NCI-H2227 (cell line): ENCODE results near the gene SLC2A5.

ENCODE experiments used
- DNase-seq: peaks from one replicate; lab custom pipeline; 2025; ENCODE audit not compliant: unreplicated experiment; lab: John Stamatoyannopoulos, UW

SLC2A5 gene

GRCh38 chr1:9093581-9093980, 24.1 kb upstream of the SLC2A5 start:
- DNase-seq, result no peak

GRCh38 chr1:9093091-9093490, 23.7 kb upstream of the SLC2A5 start:
- no peak for DNase-seq

GRCh38 chr1:9088807-9089206, 19.4 kb upstream of the SLC2A5 start:
- DNase-seq, result no peak

GRCh38 chr1:9087411-9088125, 18.1 kb upstream of the SLC2A5 start:
- DNase-seq, result no peak

GRCh38 chr1:9086796-9087195, 17.4 kb upstream of the SLC2A5 start:
- DNase-seq, result no peak

GRCh38 chr1:9086045-9086444, 16.6 kb upstream of the SLC2A5 start:
- DNase-seq, result no peak

DNA sequence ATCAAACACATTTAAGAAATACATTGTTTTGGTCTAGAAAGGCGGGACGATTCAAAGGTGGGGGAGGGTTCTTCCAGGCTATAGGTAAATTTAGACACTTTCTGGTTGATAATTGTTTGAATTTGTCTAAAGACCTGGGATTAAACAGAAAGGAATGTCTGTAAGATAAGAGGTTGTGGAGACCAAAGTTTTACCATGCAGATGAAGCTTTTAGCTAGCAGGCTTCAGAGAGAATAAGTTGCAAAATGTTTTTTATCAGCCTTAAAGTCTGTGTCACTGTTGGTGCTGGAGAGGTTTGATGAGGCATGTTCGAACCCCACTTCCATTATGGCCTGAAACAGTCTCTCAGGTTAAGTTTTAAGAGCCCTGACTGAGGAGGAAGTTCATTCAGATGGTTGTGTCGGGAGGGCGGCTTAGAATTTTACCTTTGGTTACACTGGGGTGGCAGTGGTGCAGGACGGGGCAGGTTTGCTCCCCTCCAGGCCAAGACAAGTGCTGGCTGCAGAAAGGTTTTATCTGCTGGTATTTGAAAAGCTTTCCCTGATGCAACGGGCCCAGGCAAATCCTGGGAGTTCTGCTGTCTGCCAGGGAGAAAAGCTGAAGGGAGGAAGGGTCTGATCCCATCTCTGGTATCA, 16.0 kb upstream of the SLC2A5 start:
- DNase-seq, result no peak

DNA sequence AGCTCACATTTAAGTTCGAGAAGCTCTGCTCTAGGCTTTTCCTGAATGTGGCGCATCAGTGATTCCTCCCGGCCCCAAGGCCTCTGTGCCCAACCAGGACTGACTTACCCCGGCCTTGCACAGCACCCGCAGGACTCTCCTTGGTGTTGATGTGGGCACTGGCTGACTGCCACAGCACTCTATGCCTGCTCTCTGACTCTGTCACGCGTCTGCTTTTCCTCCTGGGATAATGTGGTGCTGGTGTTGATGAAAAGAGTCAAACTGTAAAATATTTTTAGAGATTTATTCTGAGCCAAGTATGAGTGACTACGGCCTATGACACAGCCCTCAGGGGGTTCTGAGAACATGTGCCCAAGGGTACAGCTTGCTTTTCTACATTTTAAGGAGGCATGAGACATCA, 15.5 kb upstream of the SLC2A5 start:
- DNase-seq, result no peak

DNA sequence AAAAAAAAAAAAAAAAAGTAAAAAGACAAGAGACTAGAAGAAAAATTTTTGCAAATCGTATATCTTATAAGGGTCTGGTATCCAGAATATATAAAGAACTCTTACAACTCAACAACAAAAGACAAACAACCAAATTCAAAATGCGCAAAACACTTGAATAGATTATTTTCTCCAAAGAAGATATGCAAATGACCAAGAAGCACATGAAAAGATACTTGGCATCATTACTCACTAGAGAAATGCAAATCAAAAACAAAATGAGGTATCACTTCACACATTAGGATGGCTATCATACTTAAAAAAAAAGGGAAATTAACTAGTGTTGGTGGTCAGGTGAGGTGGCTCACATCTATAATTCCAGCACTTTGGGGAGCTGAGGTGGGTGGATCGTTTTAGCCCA, 12.0 kb upstream of the SLC2A5 start:
- DNase-seq, result no peak

DNA sequence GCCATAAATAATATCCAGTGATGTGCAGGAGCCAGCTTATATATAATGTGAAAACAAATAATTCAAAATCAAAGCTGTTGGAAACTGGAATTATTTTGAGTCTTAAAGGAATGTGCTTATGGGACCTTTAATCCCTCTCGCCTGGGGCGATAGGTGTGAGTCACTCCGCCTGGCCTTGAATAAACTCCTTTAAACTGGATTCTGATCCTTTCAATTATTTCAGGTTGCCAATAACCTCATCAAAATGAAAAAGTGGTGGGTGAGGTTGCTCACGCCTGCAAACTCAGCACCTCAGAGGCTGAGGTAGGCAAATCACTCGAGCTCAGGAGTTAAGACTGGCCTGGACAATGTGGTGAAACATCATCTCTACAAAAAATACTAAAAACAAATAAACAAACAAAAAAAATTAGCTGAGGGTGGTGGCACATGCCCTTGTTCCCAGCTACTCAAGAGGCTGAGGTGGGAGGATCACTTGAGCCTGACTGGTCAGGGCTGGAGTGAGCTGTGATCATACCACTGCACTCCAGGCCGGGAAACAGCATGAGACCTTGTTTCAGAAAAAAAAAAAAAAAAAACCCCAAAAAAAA, 11.4 kb upstream of the SLC2A5 start:
- DNase-seq, result no peak

DNA sequence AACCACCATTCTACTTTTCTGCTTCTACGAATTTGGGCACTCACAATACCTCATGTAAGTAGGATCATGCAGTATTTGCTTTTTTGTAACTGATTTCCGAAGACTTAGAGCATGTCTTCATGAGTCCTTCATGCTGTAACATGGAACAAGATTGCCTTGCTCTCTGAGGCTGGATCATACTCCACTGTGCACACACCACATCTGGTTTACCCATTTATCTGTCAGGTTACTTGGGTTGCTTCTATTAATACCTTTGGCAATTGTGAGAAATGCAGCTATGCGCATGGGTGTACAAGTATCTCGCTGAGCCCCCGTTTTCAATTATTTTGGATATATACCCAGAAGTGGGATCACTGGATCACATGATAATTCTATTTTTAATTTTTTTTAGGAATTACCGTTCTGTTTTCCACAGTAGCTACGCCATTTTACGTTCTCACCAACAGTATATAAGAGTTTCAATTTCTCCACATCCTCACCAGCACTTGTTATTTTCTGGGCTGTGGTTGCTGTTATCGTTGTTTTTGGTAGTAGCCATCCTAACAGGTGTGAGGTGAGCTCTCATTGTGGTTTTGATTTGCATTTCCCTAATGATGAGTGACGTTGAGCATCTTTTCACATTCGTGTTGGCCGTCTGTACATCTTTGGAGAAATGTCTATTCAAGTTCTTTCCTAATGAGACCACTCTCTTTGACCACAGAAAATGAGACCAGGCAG, 10.7 kb upstream of the SLC2A5 start:
- DNase-seq, result no peak

DNA sequence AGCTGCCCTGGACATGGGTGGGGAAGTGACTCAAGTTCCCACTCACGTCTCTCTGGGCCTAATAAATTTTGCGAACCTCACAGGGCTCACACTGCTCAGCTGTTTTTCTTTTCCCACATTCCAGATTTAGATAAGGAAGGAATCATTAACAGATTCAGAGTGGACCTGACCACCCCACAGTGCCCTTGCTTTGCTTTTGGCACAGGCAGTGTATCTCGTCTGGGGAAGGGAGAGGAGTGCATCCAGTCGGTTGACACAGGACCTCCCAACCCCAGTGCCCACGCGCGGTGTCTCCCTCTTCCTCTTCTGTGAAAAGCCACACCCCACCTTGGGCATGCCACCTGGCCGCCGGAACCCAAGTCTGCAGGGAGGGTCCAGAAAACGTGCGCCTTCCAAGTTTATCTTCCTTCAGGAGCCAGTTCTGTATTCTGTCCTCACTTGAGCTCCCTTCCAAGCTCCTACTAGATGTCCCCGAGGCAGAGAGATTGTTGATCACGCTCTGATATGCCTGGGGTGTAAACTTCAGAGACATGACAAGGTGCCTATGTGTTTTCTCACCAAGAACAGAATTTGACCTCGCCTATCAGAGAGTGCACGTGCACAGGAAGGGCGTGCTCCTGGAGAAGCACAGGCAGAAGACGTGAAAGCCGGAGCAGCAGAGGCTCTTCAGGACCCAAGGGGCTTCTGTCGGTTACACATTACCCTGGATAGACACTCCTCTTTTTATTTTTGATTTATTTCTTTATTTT, 9.5 kb upstream of the SLC2A5 start:
- DNase-seq, result no peak

GRCh38 chr1:9078015-9078751, 8.7 kb upstream of the SLC2A5 start:
- no peak for DNase-seq

DNA sequence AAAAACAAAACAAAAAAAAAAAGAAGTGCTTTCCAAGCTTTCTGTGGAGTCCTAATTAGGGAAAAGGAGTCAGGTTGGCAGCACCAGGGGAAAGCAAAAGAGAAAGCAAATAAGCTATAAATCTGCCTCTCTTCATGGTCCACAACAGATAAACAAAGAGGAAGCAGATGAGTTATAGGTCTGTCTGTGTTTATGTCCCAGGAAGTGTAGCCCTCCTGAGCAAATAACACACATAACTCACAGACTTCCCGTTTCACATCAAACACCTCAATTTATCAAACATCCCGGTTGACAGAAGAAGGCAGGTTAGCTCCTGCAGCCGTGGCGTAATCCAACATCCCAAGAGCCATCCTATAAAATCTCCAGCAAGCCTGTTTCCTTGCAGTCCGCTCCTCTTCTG, 5.6 kb upstream of the SLC2A5 start:
- no peak for DNase-seq

DNA sequence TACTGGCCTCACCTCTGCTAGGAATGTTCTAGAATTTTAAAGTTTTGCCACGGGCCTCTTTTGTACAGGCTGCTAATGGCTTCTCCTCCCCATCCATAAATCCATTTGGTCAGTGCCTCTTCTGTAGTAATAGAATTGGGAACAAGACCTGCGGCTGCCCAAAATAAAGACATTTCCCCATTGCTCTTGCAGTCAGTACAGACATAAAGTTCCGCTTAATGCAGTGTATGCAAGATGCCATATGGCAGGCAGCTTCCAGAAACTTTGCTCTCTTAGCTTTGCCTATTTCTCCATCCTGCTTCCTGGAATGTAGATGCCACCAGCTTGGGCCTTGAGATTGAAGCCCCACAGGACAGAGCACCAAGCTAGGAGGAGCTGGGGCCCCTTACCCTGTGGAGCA, 3.7 kb upstream of the SLC2A5 start:
- DNase-seq, result no peak

DNA sequence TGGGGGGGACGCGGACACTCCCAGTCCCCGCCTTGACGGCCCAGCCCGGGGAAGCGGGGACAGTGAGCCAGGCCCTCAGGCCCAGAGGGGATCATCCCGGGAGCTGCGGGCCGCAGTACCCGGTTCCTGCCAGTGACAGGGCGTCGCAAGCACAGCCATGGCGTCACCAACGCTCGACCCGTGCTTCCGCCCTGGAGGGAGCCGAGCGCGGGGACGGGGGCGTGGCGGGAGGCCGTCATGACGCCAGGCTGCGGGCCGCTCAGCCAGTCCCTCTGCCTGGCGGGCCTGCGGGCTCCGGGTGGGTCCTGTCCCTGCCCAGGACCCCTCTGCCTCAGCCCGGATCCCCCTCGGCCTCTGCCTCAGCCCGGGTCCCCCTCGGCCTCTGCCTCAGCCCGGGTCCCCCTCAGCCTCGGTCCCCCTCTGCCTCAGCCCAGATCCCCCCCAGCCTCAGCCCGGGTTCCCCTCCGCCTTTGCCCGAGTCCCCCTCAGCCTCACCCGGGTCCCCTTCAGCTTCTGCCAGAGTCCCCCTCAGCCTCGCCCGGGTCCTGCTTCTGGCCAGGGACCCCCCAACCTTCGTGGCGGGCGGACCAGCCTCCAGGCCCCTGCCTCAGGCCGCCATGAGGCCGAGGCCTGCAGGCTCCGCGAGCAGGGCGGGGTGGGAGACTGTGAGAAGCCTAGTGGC, 2.3 kb upstream of the SLC2A5 start:
- DNase-seq, result no peak

- DNase-seq, result no peak
Observed at GRCh38 chr1:9070486-9070885, 1.1 kb upstream of the SLC2A5 start.

DNA sequence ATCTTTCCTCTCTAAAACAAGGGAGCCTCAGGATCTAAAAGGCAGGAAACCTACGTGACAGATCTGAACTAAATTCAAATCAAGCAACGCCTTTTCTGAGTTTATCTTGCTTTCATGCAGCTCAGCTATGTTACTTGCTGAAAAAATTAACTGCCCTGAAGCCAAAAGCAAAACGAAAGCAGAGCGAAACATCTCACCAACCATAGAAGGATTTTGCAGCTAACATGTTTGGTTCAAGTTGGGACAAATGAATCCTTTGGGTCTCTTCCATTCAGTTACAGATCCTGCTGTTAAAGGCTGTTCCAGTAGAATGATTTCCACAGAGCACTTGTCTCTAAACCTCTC, 482 bp downstream of the SLC2A5 start:
- DNase-seq, result no peak

- no peak for DNase-seq
Observed at GRCh38 chr1:9066945-9067807, 2.3 kb downstream of the SLC2A5 start.
